Fibroblast of mammary gland (primary cell): ENCODE results near the gene CEP350.

ENCODE experiments used
- DNase-seq: peaks from one replicate; pipeline ENCODE4 v3.0.0-alpha.2; 2010; ENCODE audit warnings: low read depth
- H3K4me3 ChIP-seq: 2 replicates; pipeline ENCODE4 v1.5.1; 2011; ENCODE audit warnings: low read depth, mild to moderate bottlenecking, low read length, moderate library complexity; ENCODE audit not compliant: control insufficient read depth
- CTCF ChIP-seq: conservative IDR thresholded peaks from 2 replicates; pipeline ENCODE4 v1.5.1; 2011; ENCODE audit warnings: low read depth, low read length, inconsistent platforms; ENCODE audit not compliant: control insufficient read depth, insufficient read depth

CEP350 gene

GRCh38 chr1:180112091-180112490 lies 157.5 kb downstream of the CEP350 start:
- H3K4me3 ChIP-seq: no peak overlapping the region
- no peak for TF ChIP-seq CTCF
- DNase-seq: no peak

- TF ChIP-seq CTCF: no peak
- no peak for DNase-seq
- H3K4me3 ChIP-seq: no peak overlapping the region
Measured at GRCh38 chr1:180112984-180113647, 158.5 kb downstream of the CEP350 start.

GRCh38 chr1:180114396-180114945 lies 159.9 kb downstream of the CEP350 start:
- DNase-seq: no peak
- TF ChIP-seq CTCF: no peak
- H3K4me3 ChIP-seq: no peak overlapping the region

GRCh38 chr1:180116964-180117763 lies 162.6 kb downstream of the CEP350 start:
- TF ChIP-seq CTCF: no peak
- H3K4me3 ChIP-seq: no peak overlapping the region

GRCh38 chr1:180117764-180118116 lies 163.1 kb downstream of the CEP350 start:
- H3K4me3 ChIP-seq: no peak overlapping the region
- TF ChIP-seq CTCF: no peak
- peak; percentile 76 for DNase-seq

More at GRCh38 chr1:180116964-180117763, 162.6 kb downstream of the CEP350 start:
- DNase-seq: no peak

GRCh38 chr1:180119837-180120236 lies 165.2 kb downstream of the CEP350 start:
- DNase-seq: no peak
- no peak overlapping the region for H3K4me3 ChIP-seq
- TF ChIP-seq CTCF: no peak
